Activated CD4-positive, alpha-beta T cell treated with anti-CD3 and anti-CD28 coated beads, Interleukin-2, Interleukin-4, amounts not matched to agents 100 ng/mL and 50 ng/mL, durations not matched to agents 16 hours and 8 hours (primary cell): ENCODE measurements around the gene TMEM123.

Experiments
- DNase-seq: peaks from one replicate; pipeline ENCODE4 v3.0.0-alpha.2; 2020; ENCODE audit warnings: low spot score

Gene TMEM123

GRCh38 chr11:102422817-102423712, 29.5 kb downstream of the TMEM123 start:
- DNase-seq: no peak

GRCh38 chr11:102421261-102421660, 31.3 kb downstream of the TMEM123 start:
- DNase-seq: no peak

- DNase-seq: no peak
These were observed 32.0 kb downstream of the TMEM123 start for GRCh38 chr11:102420547-102420946.

DNA sequence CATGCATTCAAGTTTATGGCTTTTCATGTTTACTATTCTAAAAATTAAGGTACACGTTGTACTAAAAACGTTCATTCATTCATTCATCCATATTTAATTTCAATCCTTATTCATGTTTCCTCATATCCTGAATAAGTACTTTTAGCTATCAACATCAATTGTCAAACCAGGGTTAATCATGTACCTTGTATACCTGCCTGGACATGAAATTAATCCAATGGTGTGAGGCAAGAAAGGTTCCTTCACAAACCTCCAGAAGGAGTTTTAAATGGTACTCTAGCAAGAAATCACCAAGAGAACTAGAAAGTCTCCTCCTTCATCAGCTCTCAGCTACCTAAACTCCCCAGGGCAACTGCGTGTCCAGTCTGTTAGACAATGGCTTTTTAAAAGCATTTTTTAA, 33.4 kb downstream of the TMEM123 start:
- no peak for DNase-seq

GRCh38 chr11:102416976-102417375, 35.6 kb downstream of the TMEM123 start:
- peak; percentile 62 for DNase-seq

DNA sequence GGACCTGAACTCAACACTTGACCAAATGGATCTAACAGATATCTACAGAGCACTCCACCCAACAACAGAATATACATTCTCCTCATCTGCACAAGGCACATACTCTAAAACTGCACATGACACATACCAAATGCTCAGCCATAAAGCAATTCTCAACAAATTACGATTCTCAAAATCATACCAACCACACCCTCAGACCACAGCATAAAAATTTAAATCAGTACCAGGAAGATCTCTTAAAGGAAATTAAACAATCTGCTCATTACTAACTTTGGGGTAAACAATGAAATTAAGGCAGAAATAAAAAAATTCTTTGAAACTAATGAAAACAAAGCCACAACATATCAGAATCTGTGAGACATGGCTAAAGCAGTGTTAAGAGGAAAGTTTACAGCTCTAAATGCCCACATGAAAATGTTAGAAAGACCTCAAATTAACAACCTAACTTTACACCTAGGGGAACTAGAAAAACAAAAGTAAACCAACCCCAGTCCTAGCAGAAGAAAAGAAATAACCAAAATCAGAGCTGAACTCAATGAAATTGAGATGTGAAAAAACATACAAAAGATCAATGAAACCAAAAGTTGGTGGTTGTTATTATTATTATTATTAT, 37.2 kb downstream of the TMEM123 start:
- peak; percentile 21 for DNase-seq

GRCh38 chr11:102414559-102414958, 38.0 kb downstream of the TMEM123 start:
- DNase-seq: no peak

DNA sequence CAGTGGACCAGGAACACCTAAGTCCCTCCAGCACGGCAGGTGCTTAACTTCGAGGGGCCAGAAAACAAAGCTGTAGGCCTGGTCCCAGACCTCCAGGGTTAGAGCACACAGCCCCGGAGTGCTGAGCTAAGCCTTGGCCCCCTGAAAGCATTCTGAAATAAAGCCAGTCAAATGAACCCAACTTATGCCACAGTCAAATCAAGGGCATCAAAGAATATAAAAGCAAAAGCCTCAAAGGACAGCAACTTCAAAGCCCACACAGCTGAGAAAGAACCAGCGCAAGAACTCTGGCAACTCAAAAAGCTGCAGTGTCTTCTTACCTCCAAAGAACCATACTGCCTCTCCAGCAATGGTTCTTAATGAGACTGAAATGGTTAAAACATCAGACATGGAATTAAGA, 39.1 kb downstream of the TMEM123 start:
- no peak for DNase-seq

GRCh38 chr11:102411142-102411541, 41.4 kb downstream of the TMEM123 start:
- DNase-seq: no peak

GRCh38 chr11:102410382-102410784, 42.2 kb downstream of the TMEM123 start:
- no peak for DNase-seq

- no peak for DNase-seq
These were observed 44.2 kb downstream of the TMEM123 start for GRCh38 chr11:102408339-102408738.

DNA sequence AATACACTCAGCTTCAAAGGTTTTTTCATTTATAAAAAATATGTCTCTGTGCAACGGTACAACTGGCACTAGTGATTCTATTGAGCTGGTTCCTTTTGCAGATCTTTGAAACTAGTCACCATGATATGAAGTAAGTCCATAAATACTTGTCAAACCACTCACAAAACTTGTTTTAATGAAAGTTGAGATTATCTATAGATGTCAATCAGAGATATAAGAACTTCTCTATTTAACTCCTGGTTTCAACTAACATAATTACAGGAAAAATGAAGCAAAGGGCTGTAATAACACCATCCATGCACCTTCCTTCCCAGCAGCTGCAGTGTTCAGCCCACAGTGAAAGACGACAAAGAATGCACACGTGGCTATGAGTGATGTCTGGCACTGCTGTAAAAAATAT, 44.7 kb downstream of the TMEM123 start:
- DNase-seq: no peak

DNA sequence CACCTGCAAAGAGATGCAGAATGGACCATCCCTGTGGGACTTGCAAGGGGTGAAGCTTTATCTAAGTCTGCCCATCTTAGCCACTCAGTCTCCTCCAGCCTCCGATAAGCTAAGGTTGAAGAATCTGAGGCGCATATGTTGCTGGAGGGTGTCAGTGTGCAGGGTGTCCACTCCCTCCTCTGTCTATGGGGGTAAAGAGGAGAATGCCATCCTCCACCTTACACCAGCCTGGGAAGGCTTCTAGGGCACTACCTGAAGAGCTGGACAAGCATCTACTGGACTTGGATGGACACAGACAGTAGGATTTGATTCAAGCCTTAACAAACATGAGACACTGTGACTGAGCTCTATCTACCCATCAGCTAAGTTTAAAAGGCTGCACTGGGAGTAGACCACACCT, 46.5 kb downstream of the TMEM123 start:
- no peak for DNase-seq

DNA sequence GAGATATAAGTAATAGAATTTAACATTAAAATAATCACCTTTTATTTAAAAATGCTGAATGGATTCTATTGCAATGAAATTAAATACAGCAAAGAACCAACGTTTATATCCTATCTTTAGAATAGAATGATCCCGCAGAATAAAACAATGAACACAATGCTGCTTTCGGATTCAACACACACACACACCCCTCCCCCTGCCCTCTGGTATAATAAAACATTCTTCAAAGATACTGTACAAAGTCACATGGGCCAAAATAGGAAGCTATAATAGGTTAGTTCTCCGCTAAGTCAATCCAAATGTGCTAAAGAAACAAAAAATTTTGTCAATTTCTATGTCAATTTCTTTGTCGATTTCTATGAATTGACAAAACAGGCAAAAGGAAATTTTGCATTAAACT, 47.1 kb downstream of the TMEM123 start:
- no peak for DNase-seq

DNA sequence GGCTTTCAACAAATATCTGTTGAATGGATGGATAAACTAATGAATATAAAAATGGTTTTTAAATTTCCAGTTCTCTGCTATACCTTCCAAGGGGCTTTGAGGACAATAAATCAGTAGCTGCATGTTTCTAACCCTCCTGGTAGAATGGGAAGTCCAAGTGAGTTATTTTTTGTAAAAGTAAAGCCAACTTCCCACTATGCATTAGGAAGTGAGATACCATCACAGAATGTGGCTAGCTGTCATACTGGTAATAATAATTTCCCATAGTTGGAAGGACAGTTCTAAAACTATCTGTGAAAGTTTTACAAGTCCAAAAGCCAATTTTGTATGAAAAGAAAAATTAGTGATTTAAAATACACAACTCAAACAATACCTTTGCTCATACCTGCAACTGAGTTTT, 50.0 kb downstream of the TMEM123 start:
- DNase-seq: no peak

DNA sequence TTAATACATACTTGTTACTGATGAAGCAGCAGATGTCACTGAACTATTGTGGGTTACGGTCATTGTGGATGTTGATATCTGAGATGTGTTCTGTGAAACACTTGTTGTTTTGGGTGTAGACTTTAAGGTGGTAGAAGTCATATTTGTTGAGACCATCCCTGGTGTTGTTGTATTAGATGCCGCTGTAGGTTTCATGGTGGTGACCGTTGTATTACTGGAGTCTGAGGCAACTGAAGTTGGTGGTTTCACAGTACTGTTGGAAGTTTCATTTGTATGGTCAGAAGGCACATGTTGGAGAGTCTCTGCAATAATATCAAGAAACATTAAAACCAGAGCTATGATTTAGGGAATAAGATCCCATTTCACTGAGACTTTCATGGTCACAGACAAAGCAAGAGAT, 50.7 kb downstream of the TMEM123 start:
- no peak for DNase-seq

- DNase-seq: no peak
These were observed 52.0 kb downstream of the TMEM123 start for GRCh38 chr11:102400603-102401002.

DNA sequence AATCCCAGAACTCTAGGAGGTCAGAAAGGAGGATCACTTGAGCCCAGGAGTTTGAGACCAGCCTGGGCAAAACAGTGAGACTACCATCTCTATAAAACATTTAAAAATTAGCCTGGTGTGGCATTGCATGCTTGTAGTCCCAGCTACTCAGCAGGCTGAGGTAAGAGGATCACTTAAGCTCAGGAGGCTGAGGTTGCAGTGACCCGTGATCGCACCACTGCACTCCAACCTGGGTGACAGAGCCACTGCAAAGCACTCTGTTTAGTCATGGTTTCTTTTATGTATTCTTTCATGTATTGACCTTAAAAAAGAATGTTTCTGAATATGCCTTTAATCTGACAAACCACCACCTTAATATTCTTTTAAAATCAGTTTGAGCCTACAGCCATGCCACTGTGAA, 53.4 kb downstream of the TMEM123 start:
- no peak for DNase-seq

DNA sequence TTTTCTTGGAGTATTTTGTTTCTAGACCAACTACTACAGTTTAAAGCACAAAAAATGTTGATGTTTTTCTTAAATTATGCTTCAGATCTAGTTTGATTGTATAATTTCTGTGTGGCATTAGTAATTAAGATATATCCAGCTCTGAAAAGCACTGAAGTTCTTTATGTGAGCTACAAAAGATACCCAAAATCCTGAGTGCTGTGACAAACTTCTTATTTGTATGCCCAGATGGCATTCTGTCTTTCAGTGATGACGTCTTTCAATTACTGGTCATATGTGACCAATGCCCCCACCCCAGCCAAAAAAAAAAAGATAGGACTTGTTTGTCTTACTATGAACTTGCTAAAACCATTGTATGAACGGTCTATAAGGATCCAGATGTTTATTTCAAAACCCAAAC, 54.3 kb downstream of the TMEM123 start:
- DNase-seq: no peak

GRCh38 chr11:102396708-102397563, 55.6 kb downstream of the TMEM123 start:
- DNase-seq: peak; percentile 66

DNA sequence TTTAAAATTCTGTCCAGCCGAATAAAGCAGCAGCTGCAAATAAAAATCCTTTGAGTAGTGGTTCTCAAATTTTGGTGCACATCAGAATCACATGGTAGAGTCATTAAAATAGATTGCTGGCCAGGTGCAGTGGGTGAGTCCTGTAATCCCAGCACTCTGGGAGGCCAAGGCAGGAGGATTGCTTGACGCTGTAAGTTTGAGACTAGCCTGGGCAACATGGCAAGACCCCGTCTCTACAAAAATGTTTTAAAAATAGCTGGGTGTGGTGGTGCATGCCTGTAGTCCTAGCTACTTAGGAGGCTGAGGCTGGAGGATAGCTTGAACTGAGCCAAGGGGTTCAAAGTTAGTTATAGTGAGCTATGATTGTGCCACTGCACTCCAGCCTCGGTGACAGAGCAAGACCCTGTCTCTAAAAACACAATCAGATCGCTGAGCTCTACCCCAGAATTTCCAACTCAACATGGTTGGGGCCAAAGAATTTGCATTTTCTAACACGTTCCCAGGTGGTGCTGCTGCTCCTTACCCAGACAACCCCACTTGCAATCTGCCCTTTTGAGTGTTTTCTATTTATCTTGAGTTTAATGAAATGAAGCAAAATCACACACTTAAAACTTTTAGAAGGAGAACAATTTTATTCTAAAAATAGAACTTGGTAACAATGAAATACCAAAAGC, 56.7 kb downstream of the TMEM123 start:
- DNase-seq: no peak

DNA sequence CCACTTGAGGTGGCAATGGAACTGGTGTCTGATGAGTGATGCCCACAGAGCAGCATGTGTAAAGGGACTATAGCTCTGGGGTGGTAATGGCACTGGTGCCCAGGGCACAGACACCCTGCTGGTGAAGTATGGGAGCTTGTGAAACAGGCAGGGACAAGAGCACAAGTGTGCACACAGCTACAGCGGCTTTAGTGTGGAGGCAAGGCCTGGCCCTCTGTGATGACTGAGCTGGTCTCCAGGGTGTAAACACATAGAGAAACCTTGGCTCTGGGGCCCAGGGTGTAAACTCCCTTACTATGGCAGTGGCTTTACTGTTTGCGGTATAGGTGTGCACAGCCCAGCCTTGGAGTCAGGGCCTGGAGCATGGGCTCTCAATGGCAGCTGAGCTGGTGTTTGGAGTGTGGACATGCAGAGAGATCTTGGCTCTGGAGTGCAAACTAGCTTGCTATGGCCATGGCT, 59.3 kb downstream of the TMEM123 start:
- no peak for DNase-seq
